Measurements from ENCODE around the gene NKD1.

The NKD1 gene

DNA sequence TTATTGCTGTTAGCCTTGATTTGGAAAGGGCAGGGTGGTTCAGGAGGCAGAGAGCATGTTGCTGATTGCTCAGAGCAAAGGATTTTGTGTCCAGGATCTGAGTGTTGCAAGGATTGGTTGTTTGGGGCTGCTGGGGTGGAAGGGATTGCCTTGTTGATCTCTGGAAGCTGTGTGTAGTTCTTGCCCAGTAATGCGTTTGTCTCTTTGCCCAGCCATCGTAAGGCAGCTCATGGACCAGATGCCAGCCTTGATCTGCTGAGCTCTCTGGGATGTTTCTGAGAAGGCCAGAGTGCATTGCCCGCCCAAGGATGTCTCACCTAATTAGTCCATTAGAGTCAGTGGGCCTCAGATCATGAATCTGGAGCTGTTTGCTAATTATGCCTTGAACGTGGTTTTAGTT lies 33.6 kb downstream of the NKD1 start:
- no peak for DNase-seq

DNA sequence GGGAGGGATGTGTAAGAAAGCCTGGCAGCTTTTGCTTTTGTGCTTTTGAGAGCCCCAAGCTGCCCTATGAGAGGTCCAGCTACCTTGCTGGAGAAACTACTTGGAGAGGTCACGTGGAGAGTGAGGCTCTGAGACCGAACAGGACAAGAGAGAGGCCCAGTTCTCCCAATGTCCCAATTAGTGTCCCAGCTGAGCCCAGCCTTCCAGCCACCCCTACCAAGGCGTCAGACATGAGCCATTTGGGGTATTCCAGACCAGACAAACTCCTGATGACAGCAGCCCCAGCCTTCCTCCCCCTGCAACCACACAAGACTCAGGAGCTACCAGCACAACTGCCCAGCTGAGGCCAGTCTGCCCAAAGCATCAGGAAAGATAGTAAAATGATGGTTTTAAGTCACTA lies 35.0 kb downstream of the NKD1 start:
- DNase-seq = no peak

- DNase-seq = no peak
Measured at GRCh38 chr16:50584033-50584722, 36.0 kb downstream of the NKD1 start.

DNA sequence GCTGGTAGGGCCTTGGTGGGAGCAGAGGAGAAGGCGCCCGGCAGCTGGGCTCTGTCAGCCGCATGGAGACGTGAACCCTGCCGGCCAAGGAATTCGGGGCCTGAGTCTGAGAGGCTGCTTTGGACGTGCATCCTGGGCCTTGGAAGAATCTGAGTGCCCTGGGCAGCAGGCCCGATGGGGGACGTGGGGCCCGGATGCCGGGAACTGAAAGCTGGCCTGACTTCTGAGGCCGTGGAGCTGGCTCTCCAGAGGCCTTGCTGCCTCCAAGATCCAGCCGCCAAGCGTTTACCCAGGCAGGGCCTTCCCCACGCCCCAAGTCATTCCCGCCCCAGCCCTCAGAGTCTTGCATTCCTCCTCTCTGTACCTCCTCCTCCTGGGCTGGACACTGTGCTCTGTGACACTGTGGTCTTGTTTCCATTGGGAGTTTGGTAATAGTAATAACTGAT lies 37.2 kb downstream of the NKD1 start:
- no peak for DNase-seq

GRCh38 chr16:50587543-50587942 lies 39.3 kb downstream of the NKD1 start:
- DNase-seq = no peak

GRCh38 chr16:50588276-50588675 lies 40.1 kb downstream of the NKD1 start:
- DNase-seq = no peak

GRCh38 chr16:50591209-50591608 lies 43.0 kb downstream of the NKD1 start:
- DNase-seq = no peak

DNA sequence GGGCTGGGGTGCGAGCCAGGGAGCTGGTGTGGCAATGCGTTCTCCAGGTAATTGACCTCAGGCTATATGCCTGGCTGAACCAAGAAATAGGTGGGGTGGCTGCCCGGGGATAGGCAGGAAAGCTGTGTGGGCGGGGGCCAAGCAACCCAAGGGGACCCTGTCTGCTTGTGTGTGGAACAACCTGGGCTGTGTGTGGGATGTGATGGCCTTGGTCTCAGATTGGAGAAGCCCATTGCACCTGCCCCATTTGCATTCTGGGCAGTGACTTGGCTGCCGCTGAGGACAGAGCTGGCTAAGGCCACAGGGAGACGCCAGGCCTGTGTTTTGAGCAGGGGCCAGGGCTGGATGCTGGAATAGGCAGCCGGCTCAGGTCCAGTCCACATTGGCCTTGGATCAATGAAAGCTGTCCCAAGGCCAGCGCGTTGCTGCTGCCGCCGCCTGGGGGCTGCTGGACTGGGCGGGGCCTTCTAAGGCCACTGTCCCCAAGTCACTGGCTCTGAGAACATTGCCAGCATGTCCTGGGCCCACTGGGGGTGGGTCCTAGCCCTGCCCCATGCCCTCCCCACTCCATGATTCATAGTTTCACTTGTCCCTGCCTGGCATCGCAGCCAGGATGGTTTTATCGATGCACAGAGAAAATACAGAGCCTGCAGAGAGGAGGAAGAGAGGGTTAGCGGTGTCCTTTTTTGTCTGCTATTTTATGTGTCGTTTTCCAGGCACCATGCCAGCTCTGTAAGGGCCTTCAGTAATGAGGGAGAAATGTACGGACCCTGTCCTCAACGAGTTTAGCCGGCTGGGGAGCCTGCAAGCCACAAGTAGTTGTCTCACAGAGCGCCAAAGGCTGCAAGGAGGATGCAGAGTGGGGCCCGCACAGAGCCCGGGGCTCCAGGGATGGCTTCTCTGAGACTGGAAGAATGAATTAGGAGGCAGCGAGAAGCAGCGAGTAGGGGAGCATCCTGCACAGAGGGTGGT lies 43.9 kb downstream of the NKD1 start:
- DNase-seq = no peak

GRCh38 chr16:50592996-50593395 lies 44.8 kb downstream of the NKD1 start:
- no peak for DNase-seq

DNA sequence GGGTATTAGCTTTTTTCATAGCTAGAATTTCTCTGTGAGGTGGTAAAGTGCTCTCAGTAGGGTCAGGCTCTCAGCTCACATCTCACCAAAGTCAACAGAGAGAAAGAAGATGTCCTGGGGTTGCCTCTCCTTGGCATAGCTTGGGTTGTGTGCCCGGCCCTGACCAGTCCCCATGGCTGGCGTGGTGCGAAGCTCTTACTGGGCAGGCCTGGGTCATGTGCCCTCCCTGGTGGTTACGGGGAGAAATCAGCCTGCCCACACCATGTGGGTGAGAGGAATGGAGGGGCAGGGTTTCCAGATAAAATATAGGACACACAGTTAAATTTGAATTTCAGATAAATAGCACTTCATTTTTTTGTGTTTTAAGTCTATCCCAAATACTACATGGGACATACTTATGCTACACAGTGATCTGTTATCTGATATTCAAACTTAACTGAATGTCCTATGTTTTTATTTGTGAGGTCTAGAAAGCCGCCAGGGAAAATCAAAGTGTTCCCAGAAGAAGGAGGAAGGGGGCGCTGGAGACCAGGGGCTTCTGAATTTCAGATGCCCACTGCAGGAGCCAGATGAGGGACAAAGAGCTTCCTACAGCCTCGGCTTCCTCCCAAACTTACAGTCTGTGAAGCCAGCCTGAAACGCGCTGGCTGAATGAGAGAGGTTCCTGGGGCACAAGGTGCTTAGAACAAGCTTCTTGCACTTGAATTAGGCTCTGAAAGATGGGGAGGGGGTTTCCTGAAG lies 45.4 kb downstream of the NKD1 start:
- DNase-seq = no peak

DNA sequence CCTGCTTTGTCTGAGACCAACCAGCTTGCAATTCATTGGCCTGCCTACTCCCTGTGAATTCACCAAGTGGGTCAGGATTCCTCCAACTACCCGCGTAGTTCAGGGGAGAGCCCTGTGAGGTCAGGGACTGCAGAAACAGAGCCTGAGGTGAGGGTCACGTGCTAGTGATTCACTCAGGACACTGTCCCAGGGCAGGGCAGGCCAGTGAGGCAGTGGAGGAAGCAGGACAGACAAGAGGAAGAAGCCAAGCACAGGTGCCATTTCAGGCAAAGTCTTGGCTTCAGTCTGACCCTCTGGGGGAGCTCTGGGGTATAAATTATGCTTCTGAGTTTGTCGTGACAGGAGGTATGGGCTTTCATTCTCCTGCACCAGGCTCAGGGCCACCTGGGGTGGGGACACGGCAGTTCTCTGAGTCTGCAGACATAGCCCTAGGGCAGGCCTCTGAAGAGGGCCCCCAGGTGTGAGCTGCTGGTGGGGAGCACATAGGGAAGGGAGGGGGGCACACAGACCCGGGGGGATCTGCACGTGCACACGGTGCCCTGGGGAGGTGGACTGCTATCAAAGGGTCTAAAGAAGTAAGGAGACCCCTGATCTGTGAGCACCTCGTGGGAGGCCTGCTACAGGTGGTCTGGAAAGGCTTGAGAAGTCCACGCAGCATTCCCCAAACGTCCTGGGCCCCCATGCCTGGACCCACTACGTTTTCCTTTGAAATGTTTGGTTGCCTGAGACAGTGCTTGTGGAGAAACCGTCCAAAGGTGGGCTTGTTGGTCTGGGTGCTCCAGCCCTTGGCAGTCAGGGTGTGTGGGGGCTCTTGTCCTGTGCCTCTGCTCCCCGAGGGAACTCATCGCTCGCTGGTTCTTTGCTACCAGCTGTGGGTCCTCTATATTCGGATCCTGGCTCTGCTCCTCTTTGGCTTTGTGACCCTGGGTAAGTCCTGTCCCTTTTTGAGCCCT lies 46.4 kb downstream of the NKD1 start:
- no peak for DNase-seq

- DNase-seq = no peak
Measured at GRCh38 chr16:50595859-50596258, 47.7 kb downstream of the NKD1 start.

DNA sequence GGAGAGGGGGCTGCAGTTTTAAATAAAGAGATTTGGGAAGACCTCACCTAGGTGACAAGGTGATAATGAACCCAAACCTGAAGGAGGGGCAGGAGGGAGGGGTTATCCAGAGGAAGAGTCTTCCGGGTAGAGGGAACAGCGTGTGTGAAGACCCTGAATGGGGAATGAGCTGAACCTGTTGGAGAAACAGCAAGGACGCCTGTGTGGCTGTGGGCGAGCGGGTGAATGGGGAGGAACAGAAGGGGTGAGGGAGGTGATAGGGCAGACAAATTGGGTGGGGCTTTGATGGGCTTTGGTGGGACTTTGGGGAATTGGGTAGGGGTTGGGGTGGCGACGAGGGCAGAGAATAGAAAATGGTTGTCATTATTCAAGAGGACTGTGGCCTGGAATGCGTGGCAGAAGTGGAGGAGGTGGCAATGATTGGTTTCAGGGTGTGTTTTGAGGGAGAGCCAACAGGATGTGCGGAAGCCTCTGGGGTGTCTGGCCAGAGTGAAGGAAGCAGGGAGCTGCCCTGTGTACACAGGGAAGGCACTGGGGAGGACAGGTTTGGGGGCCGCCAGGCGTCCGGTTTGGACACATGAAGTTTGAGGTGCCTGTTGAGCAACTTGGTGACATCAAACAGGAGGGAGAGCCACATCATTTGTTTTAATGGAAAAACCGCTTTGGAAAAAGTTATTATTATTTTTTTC lies 48.7 kb downstream of the NKD1 start:
- no peak for DNase-seq

- no peak for DNase-seq
Measured at GRCh38 chr16:50597563-50598255, 49.5 kb downstream of the NKD1 start.

DNA sequence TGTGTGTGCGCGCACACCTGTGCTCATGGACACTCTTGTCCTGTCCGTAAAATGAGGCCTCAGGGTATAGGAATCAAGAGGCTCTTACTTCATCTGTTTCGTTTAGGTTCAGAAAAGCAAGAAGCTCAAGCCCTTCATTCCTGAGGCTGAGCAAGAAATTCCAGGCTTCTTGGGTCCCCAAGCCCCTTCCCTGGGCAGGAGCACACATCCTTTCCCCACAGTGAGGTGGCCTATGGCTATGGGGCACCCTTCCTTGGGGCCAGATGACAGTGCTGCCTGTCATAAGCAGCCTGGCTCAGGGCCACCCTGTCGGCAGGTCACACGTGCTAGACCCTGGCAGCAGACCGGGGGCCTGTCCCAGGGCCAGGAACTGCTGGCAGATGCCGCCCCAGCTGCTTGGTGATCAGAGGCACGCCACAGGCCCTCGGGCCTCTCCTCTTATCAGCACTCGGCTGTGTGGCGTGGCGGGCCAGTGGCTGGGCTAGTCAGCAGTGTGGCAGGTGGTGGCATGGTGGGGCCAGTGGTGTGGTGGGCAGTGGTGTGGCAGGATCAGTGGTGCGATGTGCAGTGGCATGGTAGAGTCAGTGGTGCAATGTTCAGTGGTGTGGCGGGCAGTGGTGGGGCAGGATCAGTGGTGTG lies 50.2 kb downstream of the NKD1 start:
- no peak for DNase-seq

- no peak for DNase-seq
Measured at GRCh38 chr16:50598936-50599361, 50.8 kb downstream of the NKD1 start.

DNA sequence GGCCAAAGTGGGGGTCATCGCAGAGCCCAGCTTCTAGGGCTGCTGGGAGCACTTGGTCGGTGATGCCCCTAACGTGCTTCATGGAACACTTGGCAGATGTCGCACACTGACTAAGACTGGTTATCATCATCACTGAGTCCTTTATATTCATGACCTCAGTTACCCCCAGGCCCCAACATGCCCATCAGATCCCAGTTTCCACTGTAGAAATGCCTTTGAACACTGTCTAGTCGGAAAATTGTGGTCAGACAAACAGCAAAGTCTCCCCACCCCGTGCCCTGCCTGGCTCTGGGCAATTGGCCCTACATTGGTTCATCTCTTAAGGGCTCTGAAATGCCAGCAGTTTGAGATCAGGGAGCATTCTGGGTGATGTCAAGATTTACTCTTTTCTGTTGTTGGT lies 51.3 kb downstream of the NKD1 start:
- DNase-seq = no peak

- DNase-seq = peak; percentile 51
Measured at GRCh38 chr16:50600582-50601283, 52.5 kb downstream of the NKD1 start.

DNA sequence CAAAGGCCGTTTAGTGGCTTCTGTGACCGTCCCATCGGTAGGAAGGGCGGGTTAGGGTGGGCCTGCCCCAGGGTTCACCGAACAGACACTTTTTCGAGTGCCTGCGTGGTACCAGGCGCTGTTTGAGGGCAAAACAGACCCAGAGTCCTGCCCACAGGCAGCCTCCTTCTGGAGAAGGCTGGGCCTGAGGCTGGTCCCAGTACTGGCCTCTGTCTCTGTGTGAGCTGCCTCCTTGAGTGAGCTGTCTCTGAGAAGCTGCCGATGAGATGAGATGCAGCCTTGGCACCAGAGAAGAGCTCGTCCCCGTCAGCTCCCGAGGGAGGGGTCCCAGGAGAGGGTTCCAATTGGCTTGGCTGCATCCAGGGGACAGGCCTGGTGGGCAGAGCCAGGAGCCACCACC lies 53.1 kb downstream of the NKD1 start:
- DNase-seq = no peak

DNA sequence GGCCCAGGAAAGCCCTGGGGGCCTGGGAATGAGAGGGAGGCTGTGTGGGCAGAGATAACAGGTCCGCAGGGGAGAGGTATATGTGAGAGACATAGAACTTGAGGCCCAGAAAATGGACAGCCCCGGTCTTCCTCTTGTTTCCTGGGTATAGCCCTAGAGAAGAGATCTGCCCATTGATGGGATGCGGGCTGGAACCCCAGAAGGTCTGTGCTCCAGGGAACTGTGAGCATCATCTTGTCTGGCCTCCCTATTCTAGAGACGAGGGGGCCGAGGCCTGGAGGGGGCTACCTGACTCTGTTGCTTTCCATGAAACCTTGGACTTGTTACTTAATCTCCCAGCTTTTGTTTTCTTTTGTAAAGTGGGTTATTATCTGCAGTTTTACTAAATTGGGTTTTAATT lies 53.9 kb downstream of the NKD1 start:
- no peak for DNase-seq

Data from retina (tissue), 1 donor.